Suprapubic skin (tissue), 3 donors: ENCODE measurements around the gene ARAP2.

Experiments
- CTCF ChIP-seq, 2 donors: fragments of 200-600 bp in 1 of 2; fragments of 450-650 bp in 1 of 2; sonication (generic) in 1 of 2; IDR thresholded peaks; one replicate each; pipeline ENCODE4 v1.5.1; 2016 to 2019; ENCODE audit warnings: antibody characterized with exemption in 2 of 2, mild to moderate bottlenecking in 1 of 2, moderate library complexity in 1 of 2
- POLR2A ChIP-seq, 2 donors: fragments of 450-650 bp; IDR thresholded peaks; one replicate each; pipeline ENCODE4 v1.6.1; 2017; ENCODE audit warnings: antibody characterized with exemption in 2 of 2, mild to moderate bottlenecking in 2 of 2, moderate library complexity in 2 of 2

- TF ChIP-seq CTCF (IDR thresholded peaks at IDR 0.05) (no peak), POLR2A (IDR thresholded peaks at IDR 0.05) (no peak)
These were observed 8.2 kb downstream of the ARAP2 start for GRCh38 chr4:36236159-36236558.
